Activated T-cell treated with anti-CD3 and anti-CD28 coated beads, Interleukin-2, amount 50 U/mL, for 24 hours (primary cell): ENCODE data around the gene LCN12.
"Not testable (repeated sequence)": the region's sequence is repeated elsewhere in the genome, so short reads cannot be mapped to it uniquely, and the experiment has no call there.

Experiments
- DNase-seq: peaks from one replicate; pipeline ENCODE4 v3.0.0-alpha.2; 2020
- H3K27ac Mint-ChIP-seq: 2 replicates; pipeline ENCODE4 v1.8.0; 2020; ENCODE audit warnings: mild to moderate bottlenecking, mixed read lengths
- H3K27me3 Mint-ChIP-seq: 2 replicates; pipeline ENCODE4 v1.8.0; 2020; ENCODE audit warnings: mixed read lengths
- H3K36me3 Mint-ChIP-seq: 2 replicates; pipeline ENCODE4 v1.8.0; 2020; ENCODE audit warnings: low read depth, mixed read lengths
- H3K4me1 Mint-ChIP-seq: 2 replicates; pipeline ENCODE4 v1.8.0; 2020; ENCODE audit warnings: low read depth, mixed read lengths
- H3K4me3 Mint-ChIP-seq: 2 replicates; pipeline ENCODE4 v1.8.0; 2020; ENCODE audit warnings: mild to moderate bottlenecking, moderate library complexity, mixed read lengths
- H3K9me3 Mint-ChIP-seq: 2 replicates; pipeline ENCODE4 v1.8.0; 2020; ENCODE audit warnings: mixed read lengths

LCN12 gene

GRCh38 chr9:137001857-137002645 lies 50.0 kb downstream of the LCN12 start:
- no peak overlapping the region for H3K27ac Mint-ChIP-seq
- H3K36me3 Mint-ChIP-seq, result no peaks in the 10 kb centered on the region
- H3K4me1 Mint-ChIP-seq, result peaks cover 39% of the 10 kb centered on the region
- no peak overlapping the region for H3K4me3 Mint-ChIP-seq
- peaks cover 9% of the 10 kb centered on the region for H3K27me3 Mint-ChIP-seq
- DNase-seq, result no peak
- H3K9me3 Mint-ChIP-seq, result no peaks in the 10 kb centered on the region

- Mint-ChIP-seq H3K4me1 (peaks cover 34% of the 10 kb centered on the region), H3K27ac (no peak overlapping the region), H3K4me3 (no peak overlapping the region), H3K27me3 (peaks cover 7% of the 10 kb centered on the region), H3K36me3 (no peaks in the 10 kb centered on the region), H3K9me3 (no peaks in the 10 kb centered on the region)
- no peak for DNase-seq
These were observed 50.6 kb downstream of the LCN12 start for GRCh38 chr9:137002646-137003041.

- H3K27me3 Mint-ChIP-seq, H3K4me3 Mint-ChIP-seq, H3K36me3 Mint-ChIP-seq, H3K27ac Mint-ChIP-seq, H3K9me3 Mint-ChIP-seq: not testable (repeated sequence)
- H3K4me1 Mint-ChIP-seq, result peaks cover 21% of the 10 kb centered on the region
- peak; percentile 52 for DNase-seq
These were observed 52.2 kb downstream of the LCN12 start for GRCh38 chr9:137004285-137004684.
